HG03558 (cell line): ENCODE results near the gene NKX6-2.

Experiments
- ATAC-seq: cut with Tn5 transposase; IDR thresholded peaks from one replicate; pipeline ENCODE4 v1.9.1; 2021; ENCODE audit warnings: moderate number of reproducible peaks; ENCODE audit not compliant: unreplicated experiment; ENCODE audit errors: extremely low read depth

The NKX6-2 gene

GRCh38 chr10:132813560-132814468, 27.9 kb upstream of the NKX6-2 start:
- ATAC-seq, result no peak

- ATAC-seq, result no peak
These were observed 27.1 kb upstream of the NKX6-2 start for GRCh38 chr10:132813001-132813401.

GRCh38 chr10:132812520-132812919, 26.6 kb upstream of the NKX6-2 start:
- no peak for ATAC-seq

GRCh38 chr10:132811891-132812481, 26.0 kb upstream of the NKX6-2 start:
- no peak for ATAC-seq

- no peak for ATAC-seq
These were observed 25.1 kb upstream of the NKX6-2 start for GRCh38 chr10:132810807-132811700.

- ATAC-seq, result no peak
These were observed 24.3 kb upstream of the NKX6-2 start for GRCh38 chr10:132810141-132810806.

GRCh38 chr10:132809232-132810140, 23.5 kb upstream of the NKX6-2 start:
- no peak for ATAC-seq

GRCh38 chr10:132808383-132809231, 22.7 kb upstream of the NKX6-2 start:
- no peak for ATAC-seq

GRCh38 chr10:132807621-132808049, 21.7 kb upstream of the NKX6-2 start:
- ATAC-seq, result no peak

- no peak for ATAC-seq
These were observed 20.6 kb upstream of the NKX6-2 start for GRCh38 chr10:132806561-132807003.

GRCh38 chr10:132806110-132806509, 20.2 kb upstream of the NKX6-2 start:
- no peak for ATAC-seq

GRCh38 chr10:132805599-132805998, 19.7 kb upstream of the NKX6-2 start:
- no peak for ATAC-seq

- no peak for ATAC-seq
These were observed 19.0 kb upstream of the NKX6-2 start for GRCh38 chr10:132804785-132805426.

GRCh38 chr10:132804287-132804686, 18.3 kb upstream of the NKX6-2 start:
- no peak for ATAC-seq

- ATAC-seq, result no peak
These were observed 17.7 kb upstream of the NKX6-2 start for GRCh38 chr10:132803416-132804210.

GRCh38 chr10:132802694-132803320, 16.9 kb upstream of the NKX6-2 start:
- no peak for ATAC-seq
